HG03135 (cell line): Measurements from ENCODE around the gene HMCN1.

ENCODE experiments used
- ATAC-seq: cut with Tn5 transposase; IDR thresholded peaks from one replicate; pipeline ENCODE4 v1.9.1; 2021; ENCODE audit warnings: mild to moderate bottlenecking, moderate library complexity; ENCODE audit not compliant: unreplicated experiment

Gene HMCN1

DNA sequence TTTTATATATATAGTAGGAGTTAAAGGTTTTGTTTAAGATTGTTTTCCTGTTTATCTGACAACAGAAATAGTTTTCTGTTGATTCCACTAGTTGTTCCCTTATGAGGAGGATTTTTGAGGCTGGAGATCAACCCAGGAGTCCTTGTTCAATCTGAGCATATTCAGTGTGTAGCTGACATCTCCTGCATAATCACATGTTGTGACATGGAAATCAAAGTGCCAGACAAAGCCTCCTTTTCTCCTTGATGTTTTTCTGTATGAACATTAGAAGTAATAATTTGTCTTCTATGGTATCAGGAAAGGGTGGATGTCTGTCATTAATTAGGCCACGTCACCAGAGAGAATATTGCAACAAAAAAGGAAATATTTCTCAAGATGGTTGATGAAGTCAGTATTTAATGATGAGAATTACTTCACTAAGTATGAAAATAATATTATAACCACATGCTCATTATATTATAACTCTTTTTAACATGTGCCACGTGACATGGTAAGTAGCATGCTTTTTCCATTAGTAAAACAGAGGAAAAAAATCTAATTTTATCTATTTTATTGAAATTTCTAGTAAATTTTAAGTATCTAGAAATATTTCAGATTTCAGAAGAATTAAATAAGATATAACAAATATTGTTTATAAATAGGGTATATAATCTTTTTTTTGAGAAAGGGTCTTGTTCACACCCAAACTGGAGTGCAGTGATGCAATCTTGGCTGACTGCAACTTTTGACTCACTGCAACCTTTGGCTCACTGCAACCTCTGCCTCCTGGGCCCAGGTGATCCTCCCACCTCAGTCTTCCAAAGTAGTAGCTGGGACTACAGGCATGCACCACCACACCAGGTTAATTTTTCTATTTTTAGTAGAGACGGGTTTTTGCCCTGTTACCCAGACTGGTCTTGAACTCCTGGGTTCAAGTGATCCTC, 223.5 kb downstream of the HMCN1 start:
- ATAC-seq = no peak

DNA sequence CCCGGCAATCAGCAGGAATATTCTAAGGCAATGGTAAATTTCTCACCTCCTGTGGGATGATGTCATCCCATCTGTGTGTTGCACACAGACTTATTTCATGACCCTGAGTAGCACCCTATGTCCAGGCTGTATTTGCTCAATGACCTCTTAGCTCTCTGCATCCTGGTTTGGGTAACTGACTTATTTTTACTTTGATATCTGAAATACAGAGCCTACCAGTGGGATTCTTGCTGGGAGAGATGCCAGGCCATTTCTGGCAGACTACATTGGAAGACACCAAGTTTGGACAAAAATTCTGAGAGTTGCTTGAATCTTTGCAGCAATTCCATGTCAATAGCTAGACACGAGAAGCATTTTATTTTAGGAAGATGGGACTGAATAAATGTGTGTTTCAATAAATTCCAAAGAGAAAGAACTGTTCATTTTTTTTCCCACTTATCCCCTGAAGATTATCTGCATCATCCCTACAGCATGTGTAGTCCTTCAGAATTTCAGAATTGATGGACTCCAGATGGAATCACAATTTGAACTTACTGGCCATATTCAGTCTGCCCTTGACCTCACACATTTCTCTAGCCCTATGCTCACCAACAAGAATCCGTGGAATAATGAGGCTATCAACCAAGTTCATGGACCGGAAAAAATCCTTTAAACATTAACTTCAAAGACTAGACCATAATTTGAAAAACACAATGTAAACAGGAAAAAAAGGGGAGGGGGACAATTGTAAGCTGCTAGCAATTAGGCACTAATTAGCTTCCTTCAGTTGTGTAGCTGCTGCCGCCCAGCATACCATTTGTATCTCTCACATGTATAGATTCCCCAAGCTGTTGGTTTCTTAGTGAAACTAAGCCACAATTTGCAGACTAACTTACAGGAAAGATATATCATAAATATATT, 226.5 kb downstream of the HMCN1 start:
- no peak for ATAC-seq

DNA sequence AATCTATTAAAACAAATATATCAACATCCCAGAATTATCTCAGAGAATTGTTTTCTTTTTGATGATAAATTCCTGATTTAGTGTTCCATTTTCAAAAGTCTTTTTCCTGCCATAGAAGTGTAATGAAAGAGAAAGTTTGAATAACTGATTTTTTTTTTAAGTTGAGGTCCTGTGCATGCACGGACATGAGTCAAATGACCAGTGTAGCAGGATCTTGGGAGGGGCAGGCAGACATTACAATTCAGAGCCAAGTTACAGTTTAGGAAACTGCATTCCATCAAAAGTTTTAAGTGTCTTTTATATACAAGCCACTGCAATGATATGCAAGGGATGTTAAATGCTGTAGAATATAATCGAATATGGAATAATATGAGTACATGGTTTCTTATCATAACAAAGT, 227.5 kb downstream of the HMCN1 start:
- ATAC-seq = no peak

DNA sequence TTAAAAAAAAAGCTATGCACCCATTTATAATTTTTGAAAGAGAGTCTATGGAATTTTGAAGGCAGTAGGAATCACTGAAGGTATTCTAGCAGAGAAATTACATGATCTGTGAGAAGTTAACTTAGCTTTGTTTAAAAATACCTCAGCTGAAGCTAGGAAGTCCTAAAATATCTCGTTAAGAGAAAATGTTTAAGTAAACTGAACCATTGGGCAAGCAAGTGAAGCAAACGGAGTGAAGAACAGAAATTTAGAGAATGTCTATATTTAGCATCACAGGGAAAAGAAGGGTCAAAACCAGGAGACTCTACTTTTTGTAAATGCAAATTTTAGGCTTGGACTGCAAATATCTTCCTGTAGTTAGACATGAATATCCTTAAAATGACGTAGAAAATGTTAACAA, 230.8 kb downstream of the HMCN1 start:
- ATAC-seq = no peak

DNA sequence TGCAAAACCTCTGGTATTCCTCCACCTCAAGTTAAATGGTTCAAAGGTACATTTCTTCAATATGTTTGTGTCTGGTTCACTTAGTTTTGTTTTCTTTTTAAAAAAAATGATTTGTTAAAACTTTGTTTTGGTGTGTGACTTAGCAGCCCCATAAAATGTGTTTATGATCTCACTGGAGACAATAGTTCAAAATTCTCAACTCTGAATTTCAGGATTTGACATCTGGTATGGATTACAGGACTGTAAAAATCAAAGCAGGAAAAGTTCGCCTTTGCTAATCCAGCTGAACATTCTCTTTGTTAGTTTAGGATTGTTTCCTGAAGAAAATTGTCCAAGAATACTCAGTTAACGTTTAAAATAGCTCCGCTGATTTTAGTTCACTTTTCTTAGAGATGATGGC, 231.7 kb downstream of the HMCN1 start:
- ATAC-seq = no peak

DNA sequence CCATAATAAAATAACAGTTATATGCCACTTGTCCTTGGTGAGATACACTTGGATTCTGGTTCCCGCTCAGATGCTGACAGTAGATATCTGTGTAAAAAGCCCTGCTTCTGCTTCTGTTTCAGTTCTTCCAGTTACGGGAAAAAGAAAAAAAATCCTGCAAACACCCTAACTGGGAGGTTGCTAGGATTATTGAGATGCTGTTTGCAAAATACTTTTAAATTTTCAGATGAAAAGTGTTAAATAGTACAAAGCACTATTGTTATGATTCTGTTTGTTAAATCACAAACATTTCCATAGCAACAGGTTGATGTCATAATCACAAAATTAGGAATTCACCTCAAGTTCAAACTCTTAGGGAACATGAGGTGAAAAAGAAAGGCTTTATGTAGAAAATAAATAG, 232.3 kb downstream of the HMCN1 start:
- ATAC-seq = no peak

DNA sequence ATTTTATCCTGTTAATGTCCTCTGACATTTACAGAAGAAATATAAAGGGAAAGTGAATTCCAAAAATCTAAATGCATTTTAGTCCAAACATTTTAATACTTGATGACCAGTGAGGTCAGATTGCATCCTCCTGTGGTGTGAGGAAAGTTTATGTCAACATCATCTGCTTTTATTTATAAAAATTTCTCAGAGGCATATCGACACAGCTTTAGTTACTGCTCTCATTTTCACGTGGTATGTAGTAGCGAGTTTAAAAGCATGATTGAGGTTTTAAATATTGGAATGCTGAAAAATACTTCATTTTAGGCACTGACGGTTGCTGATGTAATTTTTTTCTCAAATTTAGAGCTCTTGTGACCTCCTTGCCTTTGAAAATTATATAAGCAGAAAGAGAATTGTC, 234.8 kb downstream of the HMCN1 start:
- no peak for ATAC-seq

DNA sequence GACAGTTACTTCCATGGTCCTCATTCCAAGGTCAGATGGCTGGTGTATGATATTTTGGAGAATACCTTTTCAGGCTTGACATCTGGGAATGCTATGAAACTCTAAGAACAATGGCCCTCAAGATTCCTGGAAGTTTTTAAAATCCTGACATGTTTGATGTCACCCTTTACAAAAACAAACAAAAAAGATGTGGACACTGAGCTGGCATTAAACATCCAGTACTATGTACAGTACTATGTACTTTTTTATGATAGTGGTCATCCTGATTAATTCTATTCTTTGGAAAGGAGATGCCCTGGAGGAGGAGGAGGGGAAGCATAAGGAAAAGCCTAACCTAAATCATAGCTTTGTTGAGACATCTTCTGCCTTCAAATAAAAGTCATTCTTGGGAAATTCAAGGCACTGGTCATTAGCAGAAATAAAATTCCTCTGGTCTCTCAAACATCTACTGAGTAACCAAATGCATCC, 235.4 kb downstream of the HMCN1 start:
- no peak for ATAC-seq

DNA sequence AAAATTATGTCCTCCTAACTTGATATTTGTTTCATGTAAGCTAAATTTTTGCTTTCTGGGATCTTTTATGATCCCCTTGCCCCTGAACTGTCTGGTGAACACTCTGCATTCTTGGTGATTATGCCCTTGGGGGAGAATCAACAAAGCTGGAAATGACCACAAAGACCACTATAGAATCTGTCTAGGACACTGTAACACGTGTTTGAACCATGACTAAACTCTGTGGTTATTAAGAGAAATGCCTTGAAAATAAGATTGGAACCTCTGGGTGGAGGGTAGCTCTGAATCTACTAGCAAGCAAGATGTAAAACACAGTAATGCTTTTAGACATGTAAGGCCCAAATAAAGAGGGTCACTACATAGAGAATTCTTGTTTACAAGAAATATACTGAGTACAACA, 237.5 kb downstream of the HMCN1 start:
- ATAC-seq = no peak

DNA sequence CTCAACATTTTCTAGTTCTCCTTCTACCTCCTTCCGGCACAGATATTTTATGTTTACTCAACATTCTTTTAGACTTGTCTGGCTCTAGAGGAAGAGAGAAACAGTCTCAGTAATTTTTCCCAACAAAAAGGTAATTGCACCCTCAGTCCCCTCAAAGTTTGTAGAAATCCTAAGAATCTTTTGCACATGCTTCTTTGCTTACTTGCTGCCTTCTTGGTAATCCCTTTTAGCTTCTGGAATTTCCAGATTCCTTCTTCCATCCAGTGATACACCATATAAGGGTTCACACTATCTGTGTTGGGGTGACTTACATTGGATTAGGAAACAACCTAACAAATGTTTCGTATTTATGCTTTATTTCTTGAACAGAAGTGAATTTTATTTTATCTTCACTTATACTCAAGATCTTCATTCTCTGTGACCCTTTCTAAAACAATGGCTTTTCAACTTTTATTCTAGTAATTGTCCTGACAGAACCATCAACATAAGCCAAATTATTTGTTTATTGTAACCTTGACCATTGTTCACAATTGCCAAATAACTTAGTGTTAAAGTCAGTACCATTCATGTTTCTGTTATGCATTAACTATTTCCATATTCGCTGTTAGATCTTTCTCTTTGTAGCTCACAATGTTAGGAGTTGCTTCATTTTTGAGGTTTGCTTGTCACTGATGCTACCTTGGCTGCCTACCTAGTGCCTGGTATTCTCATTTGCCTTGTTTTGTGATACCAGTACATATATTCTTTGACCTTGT, 238.1 kb downstream of the HMCN1 start:
- ATAC-seq = no peak

DNA sequence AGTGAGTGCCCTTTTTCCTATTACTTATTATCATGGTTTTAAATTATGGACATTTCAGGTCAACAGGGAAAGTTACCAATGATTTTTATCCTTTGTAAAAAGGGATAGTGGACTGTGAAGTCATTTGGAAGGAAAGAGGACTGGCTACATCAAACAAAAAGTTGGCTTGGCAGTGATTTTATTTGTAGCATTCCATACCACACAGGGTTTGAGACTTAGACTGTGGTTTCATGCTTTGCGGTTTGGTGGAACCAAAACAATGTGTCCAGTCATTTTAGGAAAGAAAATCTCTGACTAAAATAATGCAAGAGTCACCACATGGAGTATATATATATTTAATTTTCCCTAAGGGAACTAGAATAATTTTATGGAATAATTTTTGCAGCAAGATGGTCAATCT, 239.5 kb downstream of the HMCN1 start:
- no peak for ATAC-seq

DNA sequence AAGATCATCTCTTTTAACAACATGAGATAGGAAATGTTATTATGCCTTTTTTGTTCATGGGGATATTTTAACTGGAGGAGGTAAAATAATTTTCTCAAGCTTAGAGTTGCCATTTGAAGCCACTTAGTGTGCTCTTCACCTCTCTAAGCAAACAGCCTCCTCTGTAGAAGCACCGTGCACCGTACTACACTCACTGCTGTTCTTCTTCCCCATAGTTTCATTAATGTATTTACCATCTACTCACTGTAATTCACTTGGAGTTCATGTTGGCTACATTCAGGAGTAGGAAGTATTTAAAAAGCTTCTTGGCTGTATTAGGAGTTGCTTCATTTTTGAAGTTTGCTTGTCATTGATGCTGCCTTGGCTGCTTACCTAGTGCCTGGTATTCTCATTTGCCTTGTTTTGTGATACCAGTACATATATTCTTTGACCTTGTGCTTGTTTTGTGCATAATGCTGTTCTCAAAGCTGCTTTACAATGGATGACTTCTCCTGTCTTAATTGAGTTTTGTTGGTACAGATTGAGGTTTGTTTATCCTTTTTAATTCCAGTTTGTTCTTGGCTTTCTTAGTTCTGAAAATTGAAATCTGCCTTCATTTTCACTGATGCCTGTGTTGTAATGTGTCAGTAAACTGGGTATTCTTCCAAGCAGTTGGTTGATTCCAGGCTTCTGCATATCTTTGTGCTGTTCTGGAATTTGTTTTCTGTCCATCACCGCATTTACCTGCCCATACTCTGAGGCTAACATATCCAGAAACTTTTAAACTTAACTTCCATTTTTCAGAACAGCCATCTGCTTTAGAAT, 240.4 kb downstream of the HMCN1 start:
- no peak for ATAC-seq

DNA sequence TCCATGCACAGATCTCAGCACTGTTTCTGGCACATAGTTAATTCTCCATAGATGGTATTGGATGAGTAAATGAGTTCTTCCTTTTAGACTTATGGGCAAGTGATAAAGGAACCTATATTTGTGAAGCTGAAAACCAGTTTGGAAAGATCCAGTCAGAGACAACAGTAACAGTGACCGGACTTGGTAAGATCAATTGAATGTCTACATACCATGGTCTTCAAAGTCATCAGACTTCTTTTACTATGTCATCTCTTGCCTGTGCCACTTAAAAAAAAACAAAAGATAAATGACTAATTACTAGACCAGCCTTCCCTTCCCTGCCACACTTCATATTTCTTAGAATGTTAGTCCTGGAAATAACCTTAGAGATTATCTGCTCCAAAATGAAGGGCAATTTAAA, 246.7 kb downstream of the HMCN1 start:
- no peak for ATAC-seq

DNA sequence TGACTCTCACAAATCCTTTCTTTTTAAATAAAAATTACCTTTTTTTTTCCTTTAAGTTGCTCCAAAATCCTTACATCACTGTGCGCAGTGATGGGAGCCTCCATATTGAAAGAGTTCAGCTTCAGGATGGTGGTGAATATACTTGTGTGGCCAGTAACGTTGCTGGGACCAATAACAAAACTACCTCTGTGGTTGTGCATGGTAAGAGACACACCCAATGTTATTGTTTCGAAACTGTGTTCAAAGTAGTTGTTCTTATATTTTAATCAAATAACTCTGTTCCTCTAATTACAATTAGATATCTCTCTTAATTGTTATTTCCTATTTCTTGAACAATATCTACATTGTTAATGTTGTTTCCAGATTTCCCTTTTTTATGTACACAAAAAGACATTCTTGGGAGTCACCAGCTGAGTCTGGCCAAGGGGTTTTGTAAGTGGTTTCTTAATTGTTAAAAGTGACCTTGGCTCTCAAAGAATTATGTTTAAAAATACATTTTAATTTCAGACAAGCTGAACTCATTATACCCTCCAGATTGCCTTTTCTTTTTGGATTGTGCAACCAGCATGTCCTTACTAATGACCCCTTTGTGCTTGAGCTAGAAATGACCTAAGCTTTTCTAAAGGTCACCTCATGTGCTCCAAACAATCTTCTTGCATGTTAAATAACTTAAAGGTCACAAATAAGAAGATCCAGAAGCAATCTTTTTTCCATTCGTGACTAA, 250.1 kb downstream of the HMCN1 start:
- ATAC-seq = no peak

DNA sequence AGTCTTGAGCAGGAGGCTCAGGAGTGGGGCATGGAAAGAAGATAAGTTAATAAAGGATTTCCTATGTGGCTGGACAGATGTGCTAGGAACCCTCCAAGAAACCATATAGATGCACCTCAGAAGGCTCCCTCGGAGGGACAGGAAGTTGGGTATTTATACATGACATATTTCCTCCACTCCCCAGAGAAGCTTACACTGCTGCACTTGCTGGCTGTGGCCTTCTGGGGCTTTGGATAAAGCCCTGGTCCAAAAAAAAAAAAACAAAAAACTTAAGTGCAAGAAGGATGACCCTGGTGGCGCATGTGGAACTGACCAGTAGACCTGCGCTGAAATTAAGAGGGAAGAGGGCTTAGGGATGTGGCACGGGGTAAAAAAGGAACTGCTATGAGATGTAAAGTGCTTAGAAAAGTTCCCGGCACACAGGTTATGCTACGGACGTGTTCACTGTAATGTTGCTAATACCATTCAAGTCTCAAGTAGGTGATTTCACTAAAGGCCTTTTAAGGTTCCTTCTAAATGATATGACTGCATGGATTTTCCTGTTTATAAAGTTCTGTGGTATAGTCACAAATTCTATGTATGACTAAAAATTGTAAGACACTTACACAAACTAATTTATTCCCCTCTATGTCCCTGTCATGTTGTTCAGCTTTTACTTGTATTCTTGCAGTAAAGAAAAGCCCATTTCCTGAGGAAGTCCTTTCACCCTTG, 253.6 kb downstream of the HMCN1 start:
- no peak for ATAC-seq

DNA sequence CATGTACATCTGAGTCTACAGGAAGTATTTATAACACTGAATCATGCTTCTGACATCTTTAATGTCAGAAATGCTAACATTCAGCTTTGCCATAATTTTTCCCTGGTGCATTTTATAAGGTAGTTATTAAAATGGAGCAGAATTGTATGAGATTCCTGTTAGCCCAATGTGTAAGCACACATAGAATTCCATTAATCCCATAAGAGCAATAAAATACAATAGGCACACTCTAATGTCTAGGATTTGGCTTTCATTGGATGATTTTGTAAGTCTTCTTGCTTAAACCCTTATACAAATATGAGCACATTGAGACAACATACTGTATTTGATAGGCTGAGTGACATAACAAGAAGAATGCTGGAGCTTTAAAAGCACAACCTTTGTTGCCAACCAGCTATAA, 256.4 kb downstream of the HMCN1 start:
- ATAC-seq = no peak

DNA sequence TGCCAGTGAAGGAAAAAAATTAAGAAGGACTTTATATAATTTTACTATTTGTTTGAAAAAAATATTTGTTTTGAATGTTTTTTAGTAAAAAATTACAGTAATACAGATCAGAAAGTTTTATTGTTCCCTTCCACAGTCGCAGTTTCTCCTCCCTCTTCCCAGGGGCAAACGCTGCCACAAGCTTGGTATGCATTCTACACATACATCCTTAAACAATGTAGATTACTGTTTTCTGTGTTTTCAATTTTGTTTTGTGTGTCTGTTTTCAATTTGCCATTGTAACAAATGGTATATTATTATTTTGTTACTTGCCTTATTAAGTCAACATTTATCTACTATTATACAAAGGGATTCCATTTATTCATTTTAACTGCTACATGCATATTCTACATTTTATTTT, 257.1 kb downstream of the HMCN1 start:
- no peak for ATAC-seq

DNA sequence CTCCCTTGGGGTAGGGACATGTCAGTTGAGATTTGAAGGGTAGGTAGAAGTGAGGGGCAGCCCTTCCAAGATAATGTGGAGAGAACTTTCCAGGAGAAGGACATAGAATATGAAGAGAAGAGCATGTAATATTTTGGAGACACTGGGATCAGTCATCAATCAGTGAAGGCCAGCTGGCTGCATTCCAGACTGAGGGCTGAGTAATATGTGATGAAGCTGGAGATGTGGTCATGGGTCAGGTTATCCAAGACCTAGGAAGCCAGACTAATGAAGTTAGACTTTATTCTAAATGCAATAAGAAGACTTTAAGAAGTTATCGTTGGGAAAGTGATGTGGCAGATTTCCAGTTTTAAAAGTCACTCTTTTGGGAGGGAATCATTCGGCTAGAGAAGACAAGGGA, 262.0 kb downstream of the HMCN1 start:
- ATAC-seq = no peak

DNA sequence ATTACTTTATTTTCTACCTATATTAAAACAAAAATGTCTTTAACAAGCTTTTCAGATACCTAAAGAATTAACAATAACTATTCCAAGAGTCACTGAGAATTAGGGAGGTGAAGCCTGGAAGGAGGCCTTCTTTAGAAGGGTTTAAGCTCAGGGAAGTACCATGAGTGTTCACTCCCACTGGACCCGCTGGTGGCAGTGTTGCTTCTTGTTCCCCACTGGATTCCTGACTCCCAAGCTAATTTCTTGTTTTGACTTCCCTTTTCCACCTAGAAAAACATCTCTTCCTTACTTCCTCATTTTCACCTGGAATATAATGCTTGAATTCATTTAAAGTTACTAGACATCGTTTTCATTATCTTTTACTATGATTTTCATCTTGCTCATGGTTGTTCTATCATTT, 264.2 kb downstream of the HMCN1 start:
- ATAC-seq = no peak
